ENCODE measurements around the gene CCDC40. TPM values are rescaled to one million over a fixed set of nuclear protein-coding genes. Genes with fewer than 3 reads are reported as not detected.

The CCDC40 gene
- total RNA-seq, 1 donor from 2014 or later: not detected

DNA sequence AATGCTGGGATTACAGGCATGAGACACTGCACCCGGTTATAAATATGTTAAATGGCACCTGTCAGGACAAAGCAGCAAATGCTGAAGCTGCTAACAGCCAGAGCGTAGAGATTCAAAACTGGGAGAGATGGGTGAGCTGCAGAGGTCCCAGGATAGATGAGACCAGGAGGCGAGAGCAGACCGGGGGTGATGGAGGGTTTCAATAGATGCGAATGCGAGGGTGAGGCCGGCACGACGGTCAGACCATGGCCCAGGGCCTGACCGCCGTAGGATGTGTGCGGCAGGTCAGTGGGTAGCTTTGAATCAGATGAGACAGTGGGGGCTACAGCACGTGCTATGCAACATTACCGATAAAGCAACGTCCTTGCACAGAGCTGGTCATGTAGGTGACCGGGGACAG, 14.3 kb downstream of the CCDC40 start:
- H3K9me3 Mint-ChIP-seq: no peaks in the 10 kb centered on the region
- no peak overlapping the region for H3K27ac Mint-ChIP-seq
- peaks cover 2% of the 10 kb centered on the region for H3K27me3 Mint-ChIP-seq (ENCODE audit: low read depth)
- no peak for DNase-seq (ENCODE audit: low spot score)
- H3K36me3 Mint-ChIP-seq (ENCODE audit: low read depth): no peaks in the 10 kb centered on the region
- intact Hi-C loops (cut with micrococcal nuclease): no loop called here
- H3K4me1 Mint-ChIP-seq (ENCODE audit: low read depth): no peaks in the 10 kb centered on the region
- no peak overlapping the region for H3K4me3 Mint-ChIP-seq (ENCODE audit: low read depth)

GRCh38 chr17:80051681-80052080, 15.2 kb downstream of the CCDC40 start:
- no peak overlapping the region for H3K4me3 Mint-ChIP-seq (ENCODE audit: low read depth)
- no peaks in the 10 kb centered on the region for H3K4me1 Mint-ChIP-seq (ENCODE audit: low read depth)
- no peak overlapping the region for H3K27ac Mint-ChIP-seq
- H3K9me3 Mint-ChIP-seq: no peaks in the 10 kb centered on the region
- DNase-seq (ENCODE audit: low spot score): no peak
- peaks cover 2% of the 10 kb centered on the region for H3K27me3 Mint-ChIP-seq (ENCODE audit: low read depth)
- intact Hi-C loops (cut with micrococcal nuclease): no loop called here
- H3K36me3 Mint-ChIP-seq (ENCODE audit: low read depth): no peaks in the 10 kb centered on the region

DNA sequence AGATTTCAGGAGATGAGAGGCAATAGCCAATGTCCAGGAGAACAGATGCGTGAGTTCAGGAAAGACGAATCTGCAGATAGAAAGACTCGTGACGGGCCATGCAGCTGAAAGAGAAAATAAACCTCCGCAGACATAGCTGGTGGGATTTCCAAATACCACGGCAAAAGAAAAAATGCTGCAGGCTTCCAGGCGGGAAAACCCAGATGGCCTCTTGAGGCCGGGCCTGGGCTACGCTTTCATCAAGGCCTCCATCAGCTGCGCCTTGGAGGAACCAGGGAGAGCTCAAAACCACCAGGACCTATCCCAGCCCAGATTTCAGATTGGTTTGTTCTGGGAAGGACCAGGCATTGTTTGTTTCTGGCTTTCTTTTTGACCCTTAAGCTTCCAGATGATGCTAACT, 16.7 kb downstream of the CCDC40 start:
- no peaks in the 10 kb centered on the region for H3K9me3 Mint-ChIP-seq
- no peak overlapping the region for H3K4me3 Mint-ChIP-seq (ENCODE audit: low read depth)
- no peak overlapping the region for H3K27ac Mint-ChIP-seq
- intact Hi-C loops (cut with micrococcal nuclease): no loop called here
- no peaks in the 10 kb centered on the region for H3K36me3 Mint-ChIP-seq (ENCODE audit: low read depth)
- H3K27me3 Mint-ChIP-seq (ENCODE audit: low read depth): peaks cover 2% of the 10 kb centered on the region
- DNase-seq (ENCODE audit: low spot score): no peak
- no peaks in the 10 kb centered on the region for H3K4me1 Mint-ChIP-seq (ENCODE audit: low read depth)

DNA sequence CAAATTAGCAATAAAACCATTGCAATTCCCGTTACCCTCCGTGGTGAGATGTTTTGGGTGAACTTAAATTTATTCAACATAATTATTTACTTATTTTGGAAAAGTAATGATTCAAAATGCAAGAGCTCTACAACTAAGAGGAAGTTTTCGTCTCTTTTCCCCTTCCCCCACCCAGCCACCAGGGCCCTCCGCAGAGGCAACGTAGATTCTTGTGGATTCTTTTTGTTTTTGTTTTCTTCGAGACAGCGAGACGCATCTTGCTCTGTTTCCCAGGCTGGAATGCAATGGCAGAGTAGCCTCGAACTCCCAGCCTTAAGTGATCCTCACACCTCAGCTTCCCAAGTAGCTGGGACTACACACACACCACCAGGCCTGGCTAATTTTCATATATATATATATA, 19.2 kb downstream of the CCDC40 start:
- intact Hi-C loops (cut with micrococcal nuclease): no loop called here
- Mint-ChIP-seq H3K27ac (no peak overlapping the region), H3K27me3 (ENCODE audit: low read depth) (peaks cover 5% of the 10 kb centered on the region)

GRCh38 chr17:80058311-80058955, 22.0 kb downstream of the CCDC40 start:
- Mint-ChIP-seq H3K36me3 (ENCODE audit: low read depth) (no peaks in the 10 kb centered on the region), H3K27ac (no peak overlapping the region), H3K27me3 (ENCODE audit: low read depth) (peaks cover 3% of the 10 kb centered on the region), H3K4me3 (ENCODE audit: low read depth) (no peak overlapping the region), H3K4me1 (ENCODE audit: low read depth) (no peaks in the 10 kb centered on the region), H3K9me3 (no peaks in the 10 kb centered on the region)
- intact Hi-C loops (cut with micrococcal nuclease): no loop called here
- DNase-seq (ENCODE audit: low spot score): no peak

More for the DNA sequence above, 19.2 kb downstream of the CCDC40 start:
- DNase-seq (ENCODE audit: low spot score): no peak
- Mint-ChIP-seq H3K4me3 (ENCODE audit: low read depth) (no peak overlapping the region), H3K36me3 (ENCODE audit: low read depth) (no peaks in the 10 kb centered on the region), H3K4me1 (ENCODE audit: low read depth) (no peaks in the 10 kb centered on the region), H3K9me3 (no peaks in the 10 kb centered on the region)

GRCh38 chr17:80060644-80061043, 24.2 kb downstream of the CCDC40 start:
- H3K27ac Mint-ChIP-seq: no peak overlapping the region
- no peaks in the 10 kb centered on the region for H3K4me1 Mint-ChIP-seq (ENCODE audit: low read depth)
- no peak for DNase-seq (ENCODE audit: low spot score)
- no peaks in the 10 kb centered on the region for H3K36me3 Mint-ChIP-seq (ENCODE audit: low read depth)
- no peaks in the 10 kb centered on the region for H3K9me3 Mint-ChIP-seq
- H3K27me3 Mint-ChIP-seq (ENCODE audit: low read depth): peaks cover 3% of the 10 kb centered on the region
- H3K4me3 Mint-ChIP-seq (ENCODE audit: low read depth): no peak overlapping the region
- intact Hi-C loops (cut with micrococcal nuclease): no loop called here

GRCh38 chr17:80061421-80061820, 25.0 kb downstream of the CCDC40 start:
- intact Hi-C loops (cut with micrococcal nuclease): no loop called here
- H3K27ac Mint-ChIP-seq: no peak overlapping the region
- no peak overlapping the region for H3K4me3 Mint-ChIP-seq (ENCODE audit: low read depth)
- H3K9me3 Mint-ChIP-seq: no peaks in the 10 kb centered on the region
- H3K27me3 Mint-ChIP-seq (ENCODE audit: low read depth): peaks cover 3% of the 10 kb centered on the region
- H3K4me1 Mint-ChIP-seq (ENCODE audit: low read depth): no peaks in the 10 kb centered on the region
- DNase-seq (ENCODE audit: low spot score): no peak
- no peaks in the 10 kb centered on the region for H3K36me3 Mint-ChIP-seq (ENCODE audit: low read depth)

DNA sequence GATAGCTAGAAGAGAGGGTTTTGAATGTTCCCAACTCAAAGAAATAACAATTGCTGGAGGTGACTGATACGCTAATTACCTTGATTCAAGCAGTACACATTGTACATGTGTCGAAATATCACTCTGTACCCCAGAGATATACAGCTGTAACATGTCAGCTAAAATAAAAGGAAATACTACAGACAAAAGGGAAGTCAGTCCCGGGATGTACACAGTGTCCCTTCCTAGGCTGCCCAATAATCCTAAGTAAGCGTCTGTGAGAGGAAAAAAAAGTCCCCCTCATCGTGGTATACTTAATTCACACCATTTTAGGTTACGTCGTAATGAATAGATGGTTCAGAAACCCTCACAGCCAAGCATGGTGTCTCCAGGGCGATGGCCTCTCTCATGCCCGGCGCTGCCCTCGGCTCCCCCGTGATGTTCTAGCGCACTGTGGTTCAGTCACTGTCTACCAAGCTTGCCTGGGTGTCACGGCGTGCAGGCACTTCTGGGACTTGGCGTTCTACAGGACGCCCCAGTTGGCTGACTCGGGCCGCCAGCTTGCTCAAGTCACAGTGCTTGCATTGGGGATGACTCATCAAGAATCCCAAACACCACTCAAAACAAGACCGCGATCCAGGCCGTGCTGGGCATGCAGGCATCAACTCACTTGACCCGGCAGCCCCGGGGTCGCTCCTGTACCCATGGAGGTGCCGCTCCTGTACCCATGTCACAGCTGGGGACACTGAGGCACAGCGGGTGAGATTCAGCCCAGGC, 27.6 kb downstream of the CCDC40 start:
- Mint-ChIP-seq H3K4me1 (ENCODE audit: low read depth) (no peaks in the 10 kb centered on the region), H3K9me3 (no peaks in the 10 kb centered on the region), H3K27ac (no peak overlapping the region), H3K27me3 (ENCODE audit: low read depth) (peaks cover 3% of the 10 kb centered on the region), H3K36me3 (ENCODE audit: low read depth) (no peaks in the 10 kb centered on the region), H3K4me3 (ENCODE audit: low read depth) (no peak overlapping the region)
- intact Hi-C loops (cut with micrococcal nuclease): no loop called here
- DNase-seq (ENCODE audit: low spot score): no peak

- H3K36me3 Mint-ChIP-seq (ENCODE audit: low read depth): no peaks in the 10 kb centered on the region
- H3K4me3 Mint-ChIP-seq (ENCODE audit: low read depth): no peak overlapping the region
- H3K4me1 Mint-ChIP-seq (ENCODE audit: low read depth): no peaks in the 10 kb centered on the region
- H3K27ac Mint-ChIP-seq: no peak overlapping the region
- peaks cover 3% of the 10 kb centered on the region for H3K27me3 Mint-ChIP-seq (ENCODE audit: low read depth)
- intact Hi-C loops (cut with micrococcal nuclease): no loop called here
- no peak for DNase-seq (ENCODE audit: low spot score)
- H3K9me3 Mint-ChIP-seq: no peaks in the 10 kb centered on the region
These were observed 28.3 kb downstream of the CCDC40 start for GRCh38 chr17:80064696-80065095.

DNA sequence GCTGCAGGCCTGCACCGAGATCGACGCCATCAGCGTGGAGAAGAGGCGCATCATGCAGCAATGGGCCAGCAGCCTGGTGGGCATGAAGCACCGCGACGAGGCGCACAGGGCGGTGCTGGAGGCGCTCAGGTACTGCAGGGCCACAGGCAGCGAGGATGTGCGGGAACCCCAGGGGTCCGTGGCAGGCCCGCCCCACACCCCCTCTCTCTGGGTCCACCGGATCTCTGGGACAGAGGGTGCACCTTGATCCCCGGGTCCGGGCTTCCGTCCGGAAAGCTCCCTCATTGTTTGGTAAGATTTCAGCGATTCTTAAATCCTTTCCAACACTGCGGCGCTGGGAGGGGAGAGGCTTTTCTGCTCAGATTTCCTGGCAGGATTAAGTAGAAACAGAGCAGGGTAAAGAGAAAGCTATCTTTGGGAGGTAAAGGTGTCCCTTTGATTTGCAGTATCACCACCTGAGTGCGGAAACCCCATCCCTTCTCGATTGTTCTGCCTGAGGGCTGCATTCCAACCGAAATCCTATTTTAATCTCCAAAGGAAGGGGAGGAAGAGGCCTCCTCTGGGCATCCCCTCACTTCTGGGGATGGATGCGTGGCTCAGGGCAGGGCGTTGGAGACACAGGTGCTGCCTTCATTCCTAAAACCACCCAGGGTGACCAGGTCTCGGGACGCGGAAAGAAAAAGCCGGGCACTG, 29.2 kb downstream of the CCDC40 start:
- Mint-ChIP-seq H3K27ac (no peak overlapping the region), H3K4me3 (ENCODE audit: low read depth) (no peak overlapping the region), H3K36me3 (ENCODE audit: low read depth) (no peaks in the 10 kb centered on the region), H3K9me3 (no peaks in the 10 kb centered on the region), H3K4me1 (ENCODE audit: low read depth) (no peaks in the 10 kb centered on the region), H3K27me3 (ENCODE audit: low read depth) (no peaks in the 10 kb centered on the region)
- no peak for DNase-seq (ENCODE audit: low spot score)
- intact Hi-C loops (cut with micrococcal nuclease): no loop called here

- DNase-seq (ENCODE audit: low spot score): no peak
- intact Hi-C loops (cut with micrococcal nuclease): no loop called here
- Mint-ChIP-seq H3K4me3 (ENCODE audit: low read depth) (no peak overlapping the region), H3K36me3 (ENCODE audit: low read depth) (no peaks in the 10 kb centered on the region), H3K9me3 (no peaks in the 10 kb centered on the region), H3K4me1 (ENCODE audit: low read depth) (no peaks in the 10 kb centered on the region), H3K27ac (no peak overlapping the region), H3K27me3 (ENCODE audit: low read depth) (no peaks in the 10 kb centered on the region)
These were observed 31.0 kb downstream of the CCDC40 start for GRCh38 chr17:80067393-80067986.

DNA sequence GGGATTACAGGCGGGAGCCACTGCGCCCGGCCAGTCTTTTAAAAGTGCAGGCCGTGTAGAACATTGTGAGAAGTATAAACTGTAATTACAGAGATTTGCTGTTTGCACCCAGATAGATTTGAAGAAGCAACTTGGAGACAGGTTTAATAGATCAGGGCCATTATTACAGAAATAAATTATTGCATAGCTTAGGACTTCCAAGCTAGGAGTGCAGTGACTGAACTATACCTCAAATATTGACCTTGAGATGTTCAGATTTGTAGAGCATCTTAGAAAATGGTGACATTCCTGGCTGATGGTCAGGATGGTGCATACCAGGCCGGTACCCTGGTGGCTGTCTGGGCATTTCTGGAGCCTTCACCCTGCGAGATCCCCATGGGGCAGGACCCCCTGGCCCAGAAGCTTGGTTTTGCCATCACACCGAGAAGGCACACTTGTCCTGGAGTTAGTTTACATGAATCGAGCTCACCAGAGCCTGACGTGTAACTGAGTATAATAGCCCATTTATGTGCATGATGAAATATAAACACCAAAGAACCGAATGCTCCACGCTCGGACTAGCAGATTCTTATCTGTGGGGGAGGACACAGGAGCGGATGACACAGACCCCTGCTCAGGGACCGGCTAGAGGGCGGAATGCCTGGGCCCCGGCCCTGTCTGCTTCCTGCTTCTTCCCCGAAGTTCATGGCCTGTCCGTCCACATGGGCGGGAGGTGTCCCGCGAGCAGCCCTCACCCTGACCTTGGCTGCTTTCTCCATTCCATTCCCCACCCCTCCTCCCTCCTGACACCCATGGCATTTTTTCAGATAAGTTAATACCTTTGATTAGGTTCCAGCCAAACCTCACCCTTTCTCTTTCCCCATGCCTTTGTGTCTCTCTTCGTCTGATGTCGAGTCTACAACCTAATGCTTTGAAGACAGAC, 32.1 kb downstream of the CCDC40 start:
- intact Hi-C loops (cut with micrococcal nuclease): no loop called here
- H3K27ac Mint-ChIP-seq: no peak overlapping the region
- no peaks in the 10 kb centered on the region for H3K36me3 Mint-ChIP-seq (ENCODE audit: low read depth)
- peaks cover 2% of the 10 kb centered on the region for H3K27me3 Mint-ChIP-seq (ENCODE audit: low read depth)
- no peaks in the 10 kb centered on the region for H3K4me1 Mint-ChIP-seq (ENCODE audit: low read depth)
- no peak overlapping the region for H3K4me3 Mint-ChIP-seq (ENCODE audit: low read depth)
- no peak for DNase-seq (ENCODE audit: low spot score)
- H3K9me3 Mint-ChIP-seq: no peaks in the 10 kb centered on the region

Measured in activated T-helper 2 cell treated with anti-CD3 and anti-CD28 coated beads, Interferon-gamma antibody, Interleukin-2, Interleukin-4, amounts not matched to agents 10 μg/mL and 5 μg/mL and 100 μg/mL, durations not matched to agents 14 hours and 24 hours and 36 hours (primary cell).